Caco-2 (cell line): ENCODE data around the gene SQOR. TPM values are rescaled to one million over a fixed set of nuclear protein-coding genes. Genes with fewer than 3 reads are reported as not detected.

Source experiments
- BruUV-seq: library from RNA; stranded (reverse); fragments of 400-500 nt; replicated peaks from 2 replicates; lab custom pipeline; 2021; lab: Mats Ljungman, UMichigan
- CTCF ChIA-PET: fragments of 300-600 bp; sonication (Branson Sonifier 250); formaldehyde crosslinking; loops from one replicate; lab custom pipeline; 2022; ENCODE audit warnings: antibody characterized with exemption; lab: Charles Lee
- POLR2A ChIA-PET: fragments of 300-600 bp; sonication (Branson Sonifier 250); formaldehyde crosslinking; loops from one replicate; lab custom pipeline; 2022; ENCODE audit warnings: antibody characterized with exemption; lab: Charles Lee
- DNase-seq, 2 experiments: peaks; one replicate each; pipeline versions ENCODE4 v3.0.0 to v3.0.0-alpha.2; 2020 to 2022
- H3K27me3 ChIP-seq: replicated peaks from 2 replicates; pipeline ENCODE4 v1.6.0; 2011; ENCODE audit warnings: low read length; ENCODE audit not compliant: control insufficient read depth, insufficient read depth
- H3K36me3 ChIP-seq: 2 replicates; pipeline ENCODE4 v1.5.1; 2011; ENCODE audit warnings: low read length; ENCODE audit not compliant: control insufficient read depth, insufficient read depth
- H3K4me1 ChIP-seq: fragments of 250-450 bp; sonication (Bioruptor Pico); 2 replicates; pipeline ENCODE4 v1.5.1; 2020; ENCODE audit warnings: mild to moderate bottlenecking
- H3K4me3 ChIP-seq: 2 replicates; pipeline ENCODE4 v1.5.1; 2011; ENCODE audit warnings: low read depth, mild to moderate bottlenecking, control low read depth, low read length
- H3K9me3 ChIP-seq: fragments of 250-450 bp; sonication (Bioruptor Pico); 2 replicates; pipeline ENCODE4 v1.5.1; 2020; ENCODE audit warnings: mild to moderate bottlenecking, moderate library complexity
- H3K27ac Mint-ChIP-seq: one replicate; pipeline ENCODE4 v1.8.0; 2022; ENCODE audit warnings: mixed read lengths; ENCODE audit not compliant: unreplicated experiment
- H3K27me3 Mint-ChIP-seq: one replicate; pipeline ENCODE4 v1.8.0; 2022; ENCODE audit warnings: mixed read lengths; ENCODE audit not compliant: insufficient read depth, unreplicated experiment
- H3K36me3 Mint-ChIP-seq: one replicate; pipeline ENCODE4 v1.8.0; 2022; ENCODE audit warnings: mild to moderate bottlenecking, mixed read lengths; ENCODE audit not compliant: insufficient read depth, unreplicated experiment
- H3K4me1 Mint-ChIP-seq: one replicate; pipeline ENCODE4 v1.8.0; 2022; ENCODE audit warnings: low read depth, mixed read lengths; ENCODE audit not compliant: unreplicated experiment
- H3K4me3 Mint-ChIP-seq: one replicate; pipeline ENCODE4 v1.8.0; 2022; ENCODE audit warnings: mild to moderate bottlenecking, moderate library complexity, mixed read lengths; ENCODE audit not compliant: unreplicated experiment
- H3K9me3 Mint-ChIP-seq: one replicate; pipeline ENCODE4 v1.8.0; 2022; ENCODE audit warnings: mixed read lengths; ENCODE audit not compliant: unreplicated experiment
- CTCF ChIP-seq, 2 experiments: fragments of 200-600 bp in 1 of 2; IDR thresholded peaks; 1 replicate in 1 of 2; 2 replicates in 1 of 2; pipeline versions ENCODE4 v1.5.1 to v1.8.0; 2011 to 2022; ENCODE audit warnings: antibody characterized with exemption in 1 of 2, control low read depth in 1 of 2, inconsistent platforms in 1 of 2, low read depth in 1 of 2, low read length in 1 of 2, mild to moderate bottlenecking in 1 of 2, moderate library complexity in 1 of 2; ENCODE audit not compliant: insufficient read depth in 1 of 2, severe bottlenecking in 1 of 2, unreplicated experiment in 1 of 2
- intact Hi-C: fragments of 100-400 bp; cut with micrococcal nuclease; formaldehyde crosslinking; loops from one replicate; pipeline ENCODE4 v1.10.0; 2022; ENCODE audit not compliant: unreplicated experiment
- total RNA-seq: library from RNA; stranded (reverse); gene quantifications from 2 replicates; pipeline ENCODE4 v1.2.3, GENCODE V29; 2022

The SQOR gene
- total RNA-seq, 1 experiment from 2014 or later, result 5.0 TPM

GRCh38 chr15:45611305-45611704, 23.5 kb upstream of the SQOR start:
- POLR2A ChIA-PET, result interaction anchor here (1.0 kb wide), 1 partner anchor 25 kb away, joined by 4 read pairs; no protein-coding TSS in a partner anchor

GRCh38 chr15:45612790-45613415, 21.9 kb upstream of the SQOR start:
- Mint-ChIP-seq H3K4me1 (no peaks in the 10 kb centered on the region), H3K9me3 (no peaks in the 10 kb centered on the region), H3K27me3 (no peaks in the 10 kb centered on the region), H3K27ac (no peak overlapping the region), H3K36me3 (no peaks in the 10 kb centered on the region), H3K4me3 (no peak overlapping the region)
- intact Hi-C loops, result no loop called here
- H3K36me3 ChIP-seq, result no peaks in the 10 kb centered on the region
- no peaks in the 10 kb centered on the region for H3K27me3 ChIP-seq
- ChIA-PET POLR2A (no interaction called here), CTCF (interaction anchor here (1.1 to 2.1 kb wide), 3 partner anchors 26 to 450 kb away, joined by 4 to 5 read pairs (median 4); partner anchors contain the start of gene BLOC1S6)
- no peak overlapping the region for H3K4me3 ChIP-seq
- H3K4me1 ChIP-seq, result no peaks in the 10 kb centered on the region
- TF ChIP-seq CTCF (IDR thresholded peaks at IDR 0.05; ENCODE audit: insufficient read depth in 1 of 2, low read depth in 1 of 2, low read length in 1 of 2, severe bottlenecking in 1 of 2, unreplicated experiment in 1 of 2), result no peak
- BruUV-seq, result no TSS peak
- H3K9me3 ChIP-seq, result no peaks in the 10 kb centered on the region
- DNase-seq, result no peak

More at GRCh38 chr15:45611305-45611704, 23.5 kb upstream of the SQOR start:
- Histone ChIP-seq H3K4me3 (no peak overlapping the region), H3K36me3 (no peaks in the 10 kb centered on the region; the same call in 1 of the 2 replicates), H3K27me3 (no peaks in the 10 kb centered on the region), H3K4me1 (no peaks in the 10 kb centered on the region), H3K9me3 (no peaks in the 10 kb centered on the region)
- CTCF ChIA-PET, result interaction anchor here (0.6 to 2.1 kb wide), 14 partner anchors 14 to 448 kb away, joined by 3 to 8 read pairs (median 4); no protein-coding TSS in a partner anchor
- no TSS peak for BruUV-seq
- intact Hi-C loops, result no loop called here
- Mint-ChIP-seq H3K4me3 (no peak overlapping the region), H3K4me1 (no peaks in the 10 kb centered on the region), H3K27ac (no peak overlapping the region), H3K9me3 (no peaks in the 10 kb centered on the region), H3K36me3 (peaks cover 8% of the 10 kb centered on the region), H3K27me3 (no peaks in the 10 kb centered on the region)
- peak; percentile 41 to 62 for TF ChIP-seq CTCF (IDR thresholded peaks at IDR 0.05; ENCODE audit: insufficient read depth in 1 of 2, low read depth in 1 of 2, low read length in 1 of 2, severe bottlenecking in 1 of 2, unreplicated experiment in 1 of 2)
- DNase-seq, result peak in 1 of 2 experiments; percentile 30

- no TSS peak for BruUV-seq
- ChIA-PET CTCF (no interaction called here), POLR2A (no interaction called here)
- Histone ChIP-seq H3K4me1 (no peaks in the 10 kb centered on the region), H3K36me3 (no peaks in the 10 kb centered on the region), H3K27me3 (no peaks in the 10 kb centered on the region), H3K9me3 (no peaks in the 10 kb centered on the region), H3K4me3 (no peak overlapping the region)
- no peak for DNase-seq
- Mint-ChIP-seq H3K4me1 (no peaks in the 10 kb centered on the region), H3K36me3 (no peaks in the 10 kb centered on the region), H3K27ac (no peak overlapping the region), H3K27me3 (no peaks in the 10 kb centered on the region), H3K9me3 (no peaks in the 10 kb centered on the region), H3K4me3 (no peak overlapping the region)
- intact Hi-C loops, result no loop called here
- TF ChIP-seq CTCF (IDR thresholded peaks at IDR 0.05; ENCODE audit: insufficient read depth in 1 of 2, low read depth in 1 of 2, low read length in 1 of 2, severe bottlenecking in 1 of 2, unreplicated experiment in 1 of 2), result no peak
These were observed 17.9 kb upstream of the SQOR start for GRCh38 chr15:45616901-45617323.
